Kidney glomerular epithelial cell (primary cell): Measurements from ENCODE around the gene ANK3.

Experiments
- DNase-seq: peaks from one replicate; lab custom pipeline; 2025; lab: John Stamatoyannopoulos, UW

ANK3 gene

GRCh38 chr10:60281331-60281730 is 108.3 kb downstream of the ANK3 start:
- peak; percentile 56 for DNase-seq

- no peak for DNase-seq
Measured at GRCh38 chr10:60280475-60280874, 109.2 kb downstream of the ANK3 start.

- DNase-seq, result no peak
Measured at GRCh38 chr10:60277656-60278055, 112.0 kb downstream of the ANK3 start.

GRCh38 chr10:60276232-60276631 is 113.4 kb downstream of the ANK3 start:
- DNase-seq, result no peak

- DNase-seq, result no peak
Measured at GRCh38 chr10:60271319-60272040, 118.2 kb downstream of the ANK3 start.

- no peak for DNase-seq
Measured at GRCh38 chr10:60270426-60270825, 119.2 kb downstream of the ANK3 start.

GRCh38 chr10:60267802-60268201 is 121.9 kb downstream of the ANK3 start:
- DNase-seq, result no peak

GRCh38 chr10:60266513-60266912 is 123.2 kb downstream of the ANK3 start:
- no peak for DNase-seq

- DNase-seq, result no peak
Measured at GRCh38 chr10:60262647-60263126, 127.0 kb downstream of the ANK3 start.

GRCh38 chr10:60260321-60260720 is 129.4 kb downstream of the ANK3 start:
- DNase-seq, result no peak

- DNase-seq, result no peak
Measured at GRCh38 chr10:60258429-60258797, 131.3 kb downstream of the ANK3 start.

GRCh38 chr10:60257767-60258428 is 131.8 kb downstream of the ANK3 start:
- DNase-seq, result no peak

- no peak for DNase-seq
Measured at GRCh38 chr10:60254776-60255175, 134.9 kb downstream of the ANK3 start.

GRCh38 chr10:60253484-60253883 is 136.2 kb downstream of the ANK3 start:
- DNase-seq, result no peak

GRCh38 chr10:60252688-60253087 is 137.0 kb downstream of the ANK3 start:
- no peak for DNase-seq

- no peak for DNase-seq
Measured at GRCh38 chr10:60246382-60246781, 143.3 kb downstream of the ANK3 start.

- no peak for DNase-seq
Measured at GRCh38 chr10:60239228-60239627, 150.4 kb downstream of the ANK3 start.

GRCh38 chr10:60238759-60239100 is 150.9 kb downstream of the ANK3 start:
- DNase-seq, result no peak

- peak; percentile 6 for DNase-seq
Measured at GRCh38 chr10:60237977-60238758, 151.5 kb downstream of the ANK3 start.

- no peak for DNase-seq
Measured at GRCh38 chr10:60236869-60237524, 152.7 kb downstream of the ANK3 start.

GRCh38 chr10:60235001-60235400 is 154.7 kb downstream of the ANK3 start:
- peak; percentile 6 for DNase-seq

- no peak for DNase-seq
Measured at GRCh38 chr10:60234551-60234950, 155.1 kb downstream of the ANK3 start.
